ENCODE measurements around the gene WDR7.

Gene WDR7

GRCh38 chr18:57080479-57080878, 429.3 kb downstream of the WDR7 start:
- DNase-seq (ENCODE audit: low read depth), result no peak

- DNase-seq (ENCODE audit: low read depth), result no peak
Observed at GRCh38 chr18:57081899-57082298, 430.7 kb downstream of the WDR7 start.

GRCh38 chr18:57083485-57083884, 432.3 kb downstream of the WDR7 start:
- DNase-seq (ENCODE audit: low read depth), result no peak

DNA sequence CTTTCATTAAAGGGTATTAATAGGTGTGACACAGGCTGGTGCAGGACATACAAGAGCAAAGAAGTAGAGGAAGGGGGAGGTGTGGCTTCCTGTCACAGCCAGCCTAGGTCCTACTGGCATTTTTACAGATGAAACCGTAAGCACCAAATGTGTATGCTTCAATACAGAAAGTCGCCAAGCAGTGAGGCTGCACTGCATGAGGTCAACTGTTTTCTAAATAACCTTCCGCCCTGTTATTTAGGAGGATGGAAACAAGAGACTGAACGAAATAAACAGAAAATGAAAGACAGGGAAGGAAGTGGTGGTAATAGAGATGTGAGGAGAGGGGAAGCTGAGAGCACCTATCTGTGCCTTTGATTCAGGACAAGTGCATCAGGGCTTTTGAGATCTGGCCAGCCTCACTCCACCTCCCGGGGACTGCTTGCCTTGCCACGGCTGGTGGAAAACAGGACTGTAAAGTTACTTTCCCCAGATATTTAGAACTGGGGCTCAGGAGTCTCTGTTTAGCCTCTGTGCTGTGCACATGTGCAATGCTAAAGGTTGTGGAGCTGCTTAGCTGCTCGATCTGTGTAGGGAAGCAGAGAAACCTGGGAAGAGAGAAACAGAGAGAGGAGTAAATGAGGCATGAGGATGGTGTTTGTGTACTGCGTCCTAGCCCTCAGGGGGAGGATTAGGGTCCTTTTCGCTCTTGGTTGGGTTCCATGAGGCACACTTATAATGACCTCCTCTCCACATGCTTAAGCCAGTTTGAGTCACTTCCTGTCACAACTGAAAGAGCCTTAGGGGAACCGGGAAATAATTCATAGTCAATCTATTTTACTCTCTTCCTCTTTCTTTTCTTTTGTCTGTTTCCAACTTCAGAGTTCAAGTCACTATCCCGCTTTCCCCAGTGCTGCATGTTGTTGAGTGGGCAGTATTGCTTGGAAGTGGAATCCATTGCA, 433.4 kb downstream of the WDR7 start:
- no peak for DNase-seq (ENCODE audit: low read depth)

DNA sequence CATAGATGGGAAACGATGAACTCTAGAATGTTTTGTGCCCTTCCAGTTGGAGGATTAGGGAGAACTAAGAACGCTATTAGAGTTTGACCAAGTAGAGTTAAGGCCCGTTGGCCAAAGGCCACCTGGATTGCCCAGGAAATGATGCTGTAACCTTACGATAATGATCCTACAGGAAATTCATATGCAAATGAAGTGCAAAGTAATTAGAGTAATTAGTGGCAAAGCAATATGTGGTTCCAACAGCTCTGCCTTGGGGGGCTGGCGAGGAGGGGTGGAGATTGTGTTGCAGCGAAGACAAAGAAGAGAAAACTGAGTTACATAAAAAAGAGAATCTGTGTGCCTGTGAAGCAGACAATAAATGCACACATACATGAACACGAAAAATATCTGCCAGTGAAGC, 434.2 kb downstream of the WDR7 start:
- no peak for DNase-seq (ENCODE audit: low read depth)

- no peak for DNase-seq (ENCODE audit: low read depth)
Observed at GRCh38 chr18:57086163-57086562, 435.0 kb downstream of the WDR7 start.
